ENCODE measurements around the gene ST6GALNAC5.

The ST6GALNAC5 gene

GRCh38 chr1:77015748-77016341, 148.6 kb downstream of the ST6GALNAC5 start:
- no peak for DNase-seq

- DNase-seq = no peak
Observed at GRCh38 chr1:77016386-77016985, 149.2 kb downstream of the ST6GALNAC5 start.

- DNase-seq = no peak
Observed at GRCh38 chr1:77018311-77018710, 151.0 kb downstream of the ST6GALNAC5 start.

GRCh38 chr1:77018761-77019160, 151.5 kb downstream of the ST6GALNAC5 start:
- no peak for DNase-seq

- no peak for DNase-seq
Observed at GRCh38 chr1:77021732-77022131, 154.5 kb downstream of the ST6GALNAC5 start.

- DNase-seq = no peak
Observed at GRCh38 chr1:77024500-77024899, 157.2 kb downstream of the ST6GALNAC5 start.

- no peak for DNase-seq
Observed at GRCh38 chr1:77025599-77025998, 158.3 kb downstream of the ST6GALNAC5 start.

GRCh38 chr1:77026135-77026534, 158.9 kb downstream of the ST6GALNAC5 start:
- no peak for DNase-seq

GRCh38 chr1:77026640-77027039, 159.4 kb downstream of the ST6GALNAC5 start:
- DNase-seq = no peak

GRCh38 chr1:77027847-77028246, 160.6 kb downstream of the ST6GALNAC5 start:
- DNase-seq = no peak

- DNase-seq = no peak
Observed at GRCh38 chr1:77030401-77031105, 163.3 kb downstream of the ST6GALNAC5 start.

- DNase-seq = no peak
Observed at GRCh38 chr1:77031106-77031662, 163.9 kb downstream of the ST6GALNAC5 start.

GRCh38 chr1:77036560-77036959, 169.3 kb downstream of the ST6GALNAC5 start:
- DNase-seq = no peak

- DNase-seq = no peak
Observed at GRCh38 chr1:77037038-77037437, 169.8 kb downstream of the ST6GALNAC5 start.

GRCh38 chr1:77038000-77038399, 170.7 kb downstream of the ST6GALNAC5 start:
- DNase-seq = no peak

GRCh38 chr1:77039111-77039510, 171.8 kb downstream of the ST6GALNAC5 start:
- DNase-seq = no peak

GRCh38 chr1:77039739-77040138, 172.5 kb downstream of the ST6GALNAC5 start:
- DNase-seq = no peak

GRCh38 chr1:77040826-77041225, 173.5 kb downstream of the ST6GALNAC5 start:
- no peak for DNase-seq

GRCh38 chr1:77044133-77044849, 177.0 kb downstream of the ST6GALNAC5 start:
- no peak for DNase-seq

GRCh38 chr1:77047575-77047974, 180.3 kb downstream of the ST6GALNAC5 start:
- DNase-seq = no peak

GRCh38 chr1:77047978-77048614, 180.8 kb downstream of the ST6GALNAC5 start:
- DNase-seq = no peak

GRCh38 chr1:77048615-77049005, 181.3 kb downstream of the ST6GALNAC5 start:
- no peak for DNase-seq

GRCh38 chr1:77051425-77051824, 184.1 kb downstream of the ST6GALNAC5 start:
- DNase-seq = no peak
